Measurements from ENCODE around the gene DLG2. TPM values are rescaled to one million over a fixed set of nuclear protein-coding genes. Genes with fewer than 3 reads are reported as not detected.
A peak's percentile ranks its signal among the peaks of the same experiment; 100 is the strongest.

The DLG2 gene
- polyA plus RNA-seq, 3 donors = 9.9 to 11.8 (median 10.1) TPM

DNA sequence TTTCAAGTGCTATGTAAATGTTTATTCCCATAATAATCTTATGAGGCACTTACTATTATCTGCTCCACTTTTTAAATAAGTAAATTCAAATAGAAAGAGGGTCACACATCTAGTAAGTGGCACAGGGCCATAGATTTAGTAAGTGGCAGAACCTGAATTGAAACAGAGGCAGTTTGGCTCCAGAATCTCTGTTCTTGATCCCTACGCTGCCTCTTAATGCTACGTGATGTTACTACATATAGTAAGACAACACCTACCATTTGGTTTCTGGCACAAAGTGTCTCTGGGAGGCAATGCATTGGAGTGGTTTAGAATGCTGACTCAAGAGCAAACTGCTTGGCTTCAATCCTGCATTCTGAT is 1018.3 kb downstream of the DLG2 start:
- no peak for DNase-seq (ENCODE audit: extremely low read depth in 1 of 11, low read depth in 9 of 11, low spot score in 4 of 11)

DNA sequence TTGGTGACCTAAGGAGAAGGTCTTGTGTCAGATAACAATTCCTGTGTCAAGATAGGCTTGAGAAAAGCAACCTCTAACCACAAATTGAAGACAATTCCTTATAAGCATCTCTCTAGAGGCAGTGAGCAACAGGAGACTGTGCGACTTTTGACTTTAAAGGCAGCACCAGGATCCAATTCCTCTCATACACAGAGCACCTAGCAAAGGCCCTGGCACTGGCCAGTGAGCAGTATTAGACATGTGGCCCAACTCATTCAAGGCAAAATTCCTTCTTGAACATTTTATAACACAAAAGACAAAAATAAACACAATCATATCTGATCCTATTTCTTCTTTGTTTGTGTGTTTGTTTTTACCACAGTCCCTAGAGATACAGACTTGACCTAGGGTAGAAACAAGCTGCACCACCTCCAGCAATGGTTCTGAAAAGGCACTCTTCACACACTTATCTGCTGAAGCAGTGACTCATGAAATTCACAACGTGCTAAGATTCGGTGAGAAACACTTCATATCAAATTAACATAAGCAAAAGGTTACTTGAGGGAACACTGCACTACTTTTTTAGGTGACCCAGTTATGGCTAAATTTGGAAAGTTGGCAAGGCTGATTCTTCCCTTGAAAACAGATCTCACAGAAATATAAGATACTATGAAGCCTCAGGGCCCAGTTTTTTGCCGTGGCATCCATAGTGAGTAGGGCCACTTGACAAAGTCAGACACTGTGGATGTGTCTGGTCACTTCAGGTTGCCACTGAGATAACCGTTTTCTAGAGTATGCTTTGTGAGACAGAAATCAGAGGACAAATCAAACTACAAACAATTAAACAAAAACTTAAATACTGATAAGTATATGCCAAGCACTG is 1018.9 kb downstream of the DLG2 start:
- DNase-seq (ENCODE audit: extremely low read depth in 1 of 11, low read depth in 9 of 11, low spot score in 4 of 11) = no peak

DNA sequence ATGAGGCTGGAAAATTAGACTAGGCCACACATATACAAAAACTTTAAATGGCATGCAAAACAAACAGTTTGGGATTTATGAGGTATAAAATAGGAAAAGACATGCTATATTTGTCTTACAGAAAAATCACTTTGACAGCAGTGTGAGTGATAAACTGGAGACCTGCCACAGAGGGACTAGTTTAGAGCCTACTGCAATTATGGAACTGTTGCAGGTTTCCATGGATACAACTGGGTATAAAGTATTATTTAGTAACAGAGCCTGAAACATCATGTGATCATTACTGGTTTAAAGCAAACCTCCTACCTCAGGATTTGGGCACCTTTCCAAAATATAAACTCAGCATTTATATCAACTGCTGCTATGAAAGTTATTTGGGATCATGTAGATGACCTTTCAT is 1032.5 kb downstream of the DLG2 start:
- no peak for DNase-seq (ENCODE audit: extremely low read depth in 1 of 11, low read depth in 9 of 11, low spot score in 4 of 11)

DNA sequence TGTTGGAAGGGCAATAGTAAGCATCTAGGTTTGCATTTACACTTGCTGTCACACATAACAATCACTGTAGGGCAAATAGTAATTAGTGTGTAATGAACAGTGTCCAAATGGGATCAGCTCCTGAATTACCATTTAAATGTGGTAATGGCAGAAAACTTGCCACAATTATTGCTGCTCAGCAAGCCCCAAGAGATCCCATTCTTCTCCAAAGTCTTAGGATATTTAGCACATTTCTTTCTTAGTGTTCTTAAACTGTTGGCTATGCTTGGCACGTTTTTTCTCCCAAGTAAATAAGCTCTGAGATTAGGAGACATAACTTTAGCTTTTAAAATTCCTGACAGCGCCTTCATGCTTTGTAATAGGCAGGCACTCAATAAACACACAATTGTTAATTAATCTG is 1037.0 kb downstream of the DLG2 start:
- DNase-seq (ENCODE audit: extremely low read depth in 1 of 11, low read depth in 9 of 11, low spot score in 4 of 11) = no peak

DNA sequence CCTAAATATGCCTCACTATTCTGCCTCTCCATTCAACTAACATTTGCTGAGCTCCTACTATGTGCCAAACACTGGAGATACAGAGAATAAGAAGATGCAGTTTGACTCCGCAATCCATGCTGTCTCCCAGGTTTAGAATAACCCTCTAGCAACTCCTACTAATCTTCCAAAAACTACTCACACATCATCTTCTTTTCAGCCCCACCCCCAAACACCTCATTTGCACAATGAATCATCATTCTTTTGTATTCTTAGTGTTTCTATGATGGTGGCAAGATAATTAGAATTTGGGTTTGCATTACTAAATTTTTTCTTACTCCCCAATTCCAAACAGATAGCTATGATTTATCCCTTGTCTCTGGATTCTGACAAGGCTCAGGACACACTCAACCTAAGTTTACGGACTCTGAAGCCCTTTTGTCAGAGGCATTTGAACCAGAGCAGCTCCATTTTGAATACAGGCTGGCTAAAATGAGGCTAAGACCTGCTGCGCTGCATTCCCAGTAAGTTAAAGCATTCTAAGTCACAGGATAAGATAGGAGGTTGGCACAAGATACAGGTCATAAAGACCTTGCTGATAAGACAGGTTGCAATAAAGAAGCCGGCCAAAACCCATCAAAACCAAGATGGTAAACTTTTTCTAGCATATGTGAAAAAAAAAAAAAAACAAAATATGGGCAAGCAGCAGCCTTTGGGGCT is 1038.9 kb downstream of the DLG2 start:
- no peak for DNase-seq (ENCODE audit: extremely low read depth in 1 of 11, low read depth in 9 of 11, low spot score in 4 of 11)

DNA sequence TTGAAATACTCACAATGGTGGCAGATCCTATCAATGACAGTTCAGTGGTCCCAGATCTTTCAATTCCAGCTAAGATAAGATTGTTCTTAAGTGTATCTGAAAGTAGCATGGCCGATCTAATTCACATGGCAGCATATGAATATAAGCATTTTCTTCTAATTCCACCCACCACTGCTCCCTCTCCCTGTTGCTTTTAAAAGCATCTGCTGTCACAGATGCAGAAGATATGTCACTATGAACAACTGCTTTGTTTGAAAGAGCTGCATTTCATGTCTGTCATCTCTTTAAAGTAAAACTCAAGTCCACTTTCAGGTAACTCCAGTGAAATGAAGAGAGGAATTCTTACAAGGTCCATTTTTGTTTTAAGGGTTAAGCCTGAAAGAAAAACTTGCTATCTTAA is 1044.0 kb downstream of the DLG2 start:
- DNase-seq (ENCODE audit: extremely low read depth in 1 of 11, low read depth in 9 of 11, low spot score in 4 of 11) = no peak

DNA sequence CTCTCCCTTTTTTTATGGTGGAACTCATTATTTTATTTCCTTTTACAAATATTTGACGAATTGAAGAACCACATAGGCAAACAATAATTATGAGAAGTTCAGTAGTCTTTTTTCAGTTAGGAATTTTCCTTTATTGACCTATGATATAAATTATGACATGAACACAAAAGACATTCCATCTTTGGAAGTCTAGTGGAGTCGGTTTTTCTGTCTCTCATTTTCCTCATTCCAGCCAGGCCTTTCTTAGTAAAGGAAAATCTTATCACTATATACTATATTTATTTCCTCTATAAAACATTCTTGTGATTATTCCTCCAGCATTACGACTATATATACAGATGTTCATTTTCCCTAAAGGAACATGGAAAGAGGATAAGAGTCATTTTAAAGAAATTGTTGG is 1046.1 kb downstream of the DLG2 start:
- no peak for DNase-seq (ENCODE audit: extremely low read depth in 1 of 11, low read depth in 9 of 11, low spot score in 4 of 11)

DNA sequence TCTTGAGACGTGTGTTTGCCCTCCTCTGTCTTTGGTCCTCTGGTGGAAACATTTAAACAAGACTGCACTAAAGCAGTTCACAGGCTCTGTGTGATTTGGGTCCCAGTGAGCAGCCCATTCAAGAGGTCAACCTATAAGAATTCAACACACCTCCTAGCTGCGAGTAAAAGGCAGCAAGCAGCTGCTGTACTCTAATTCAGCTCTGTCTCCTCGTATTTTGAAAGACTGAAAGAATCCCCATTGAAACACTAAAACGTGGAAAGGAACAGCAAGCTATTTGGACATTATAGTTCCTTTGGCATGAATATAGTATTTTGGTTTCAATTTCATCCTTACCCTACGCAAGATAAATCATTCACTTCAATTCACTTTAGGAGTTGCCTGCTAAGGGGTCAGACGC is 1046.7 kb downstream of the DLG2 start:
- DNase-seq (ENCODE audit: extremely low read depth in 1 of 11, low read depth in 9 of 11, low spot score in 4 of 11) = no peak

DNA sequence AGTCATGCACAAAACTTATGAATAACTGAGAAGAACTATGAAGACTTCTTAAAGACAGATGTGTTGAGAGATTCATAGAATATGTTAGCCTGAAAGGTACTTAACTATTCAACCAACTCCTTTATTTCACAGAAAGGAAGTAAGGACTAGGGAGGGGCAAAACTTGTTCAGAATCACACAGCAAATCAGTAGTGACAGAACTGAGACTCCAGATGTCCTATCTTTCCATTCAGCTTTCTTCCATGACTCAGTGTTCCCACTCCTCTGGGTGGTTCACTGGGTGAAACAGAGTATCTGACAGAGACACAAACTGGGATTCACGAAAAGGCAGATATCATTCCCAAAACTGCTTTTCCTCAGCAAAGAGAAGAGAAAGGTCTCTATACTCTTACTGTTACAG is 1053.3 kb downstream of the DLG2 start:
- DNase-seq (ENCODE audit: extremely low read depth in 1 of 11, low read depth in 9 of 11, low spot score in 4 of 11) = no peak

DNA sequence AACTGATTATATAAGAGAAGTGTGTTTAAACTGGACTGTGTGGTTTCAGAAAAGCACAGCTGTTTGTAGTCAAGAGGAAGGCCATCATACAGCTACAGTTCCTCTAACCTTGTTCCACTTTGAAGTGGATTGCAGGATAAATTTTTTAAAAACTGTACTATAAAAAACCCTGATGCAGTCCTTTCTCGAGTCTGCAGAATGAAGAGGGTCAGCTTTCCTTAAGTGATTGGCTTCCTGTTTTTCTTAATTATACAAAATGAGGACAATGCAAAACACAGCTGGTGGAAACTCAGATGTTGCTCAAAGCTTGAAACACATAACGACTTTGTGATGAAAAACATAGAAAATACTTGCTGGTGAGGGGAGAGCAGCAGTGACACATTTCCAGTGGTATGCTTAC is 1060.5 kb downstream of the DLG2 start:
- peak in 5 of 11 donors; percentile 12 to 35 (median 20) for DNase-seq (ENCODE audit: extremely low read depth in 1 of 11, low read depth in 9 of 11, low spot score in 4 of 11)

DNA sequence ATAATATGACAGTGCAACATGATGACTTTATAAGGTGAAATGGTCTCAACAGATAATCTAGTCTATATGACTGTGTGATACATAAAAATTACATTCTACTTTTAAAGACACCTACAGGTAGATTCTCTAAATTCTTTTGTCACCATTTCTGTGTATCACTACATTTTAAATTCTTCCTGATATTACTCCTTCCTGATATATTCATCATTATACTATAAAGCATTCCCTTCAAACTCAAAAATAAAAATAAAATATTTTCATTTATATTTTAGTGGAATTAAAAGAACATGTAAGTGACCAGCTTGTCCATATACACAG is 1062.3 kb downstream of the DLG2 start:
- no peak for DNase-seq (ENCODE audit: extremely low read depth in 1 of 11, low read depth in 9 of 11, low spot score in 4 of 11)

DNA sequence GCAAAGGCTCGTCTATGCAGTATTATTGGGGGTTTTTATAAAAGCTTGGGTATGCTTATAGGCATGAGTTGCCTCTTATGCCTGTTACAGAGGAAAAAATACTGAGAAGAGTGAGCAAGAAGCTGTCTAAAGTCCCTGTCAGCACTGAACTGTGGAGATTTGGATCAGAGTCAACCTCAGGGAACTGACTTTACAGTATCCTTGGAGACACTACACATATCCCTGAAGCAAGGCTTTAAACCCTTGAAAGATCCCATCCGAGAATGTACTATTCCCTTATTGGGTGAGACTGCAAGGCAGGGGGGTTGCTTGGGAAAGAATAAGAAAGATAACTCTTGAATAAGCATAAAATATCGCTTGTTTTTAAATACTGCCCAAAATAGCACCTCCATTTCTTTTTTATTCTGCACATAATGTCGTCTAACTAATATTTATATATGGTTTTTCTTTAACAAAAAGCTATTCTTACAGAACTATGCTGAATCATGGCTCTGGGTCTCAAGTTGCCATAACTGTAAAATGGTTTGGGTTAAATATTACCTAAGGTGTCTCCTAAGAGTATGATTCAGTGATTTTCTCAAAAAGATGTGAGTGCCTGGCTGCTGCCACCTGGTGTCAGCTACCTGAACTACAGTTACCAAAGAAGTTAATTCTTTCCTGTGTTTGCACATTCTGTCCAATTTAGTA is 1062.8 kb downstream of the DLG2 start:
- peak in 4 of 11 donors; percentile 22 to 38 (median 29) for DNase-seq (ENCODE audit: extremely low read depth in 1 of 11, low read depth in 9 of 11, low spot score in 4 of 11)

DNA sequence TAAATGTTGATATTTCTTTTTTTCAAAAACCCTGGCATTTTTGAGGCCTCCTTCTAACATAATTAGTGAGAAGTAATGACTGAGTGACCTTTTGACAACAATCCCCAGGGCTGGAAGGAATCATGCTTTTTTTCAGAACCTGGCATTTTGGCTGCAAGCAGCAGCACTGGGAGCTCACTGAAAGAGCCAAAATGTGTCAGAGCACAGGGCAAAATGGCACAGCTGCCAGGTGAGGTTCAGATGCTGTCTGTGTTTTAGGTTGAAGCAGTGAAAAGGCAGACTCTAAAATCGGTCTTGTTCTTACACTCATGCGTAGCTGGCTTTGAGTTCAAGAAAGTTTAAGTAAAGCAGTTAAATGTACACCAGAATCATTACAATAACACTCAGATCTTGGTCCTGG is 1063.8 kb downstream of the DLG2 start:
- no peak for DNase-seq (ENCODE audit: extremely low read depth in 1 of 11, low read depth in 9 of 11, low spot score in 4 of 11)

DNA sequence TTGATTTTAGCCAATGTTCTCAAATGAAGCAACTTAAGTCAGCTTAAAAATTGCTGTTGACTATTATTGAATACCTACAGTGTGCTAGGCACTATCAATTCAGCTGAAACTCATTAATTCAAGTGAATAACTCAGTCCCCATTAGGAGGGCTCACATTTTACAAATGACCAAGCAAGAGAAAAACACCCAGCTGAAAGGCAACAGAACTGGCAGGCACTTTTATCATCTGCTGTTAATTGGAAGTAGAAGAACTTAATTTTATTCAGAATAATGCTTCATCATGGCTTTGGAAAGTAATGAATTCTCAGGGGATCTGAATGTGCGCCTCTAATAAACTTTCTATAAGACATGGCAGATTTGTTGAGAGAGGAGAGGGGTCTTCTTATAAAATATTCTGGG is 1066.9 kb downstream of the DLG2 start:
- no peak for DNase-seq (ENCODE audit: extremely low read depth in 1 of 11, low read depth in 9 of 11, low spot score in 4 of 11)

DNA sequence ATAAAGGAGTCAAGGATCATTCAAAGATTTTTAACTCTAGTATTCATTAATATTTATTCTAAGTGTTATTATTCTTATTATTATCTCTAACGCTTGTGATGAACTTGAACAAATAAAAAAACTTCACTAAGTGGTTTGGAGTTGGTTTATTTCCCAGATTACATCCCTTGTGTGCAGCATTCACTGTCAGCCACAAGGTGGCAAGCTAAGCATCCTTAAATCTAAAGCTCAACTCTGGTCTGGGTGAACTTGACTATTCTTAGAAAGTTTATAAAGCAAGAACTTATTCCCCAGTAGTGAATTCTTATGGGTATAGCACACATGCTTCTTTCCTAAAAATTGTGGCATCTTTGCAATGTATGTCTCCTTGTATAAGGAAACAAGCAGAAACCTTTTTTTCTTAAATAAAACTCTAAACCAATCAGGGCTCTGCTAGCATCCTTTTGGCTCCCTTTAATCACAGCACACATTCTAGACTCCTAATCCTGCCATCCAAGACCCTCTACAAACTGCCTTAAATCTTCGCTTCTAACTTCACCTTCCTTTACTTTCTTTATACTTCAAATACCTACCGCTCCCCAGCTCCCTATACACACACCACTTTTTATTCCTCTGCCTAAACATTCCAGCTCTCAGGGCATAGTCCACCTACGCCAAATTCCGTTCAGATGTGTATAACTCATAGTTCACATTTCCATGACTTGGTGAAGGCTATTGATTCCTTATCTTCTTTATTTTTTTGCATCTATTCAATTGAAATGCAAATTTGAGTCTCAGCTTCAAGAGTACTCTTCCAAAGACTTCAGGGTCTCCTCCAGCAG is 1068.8 kb downstream of the DLG2 start:
- peak in 7 of 11 donors; percentile 24 to 55 (median 30) for DNase-seq (ENCODE audit: extremely low read depth in 1 of 11, low read depth in 9 of 11, low spot score in 4 of 11)

DNA sequence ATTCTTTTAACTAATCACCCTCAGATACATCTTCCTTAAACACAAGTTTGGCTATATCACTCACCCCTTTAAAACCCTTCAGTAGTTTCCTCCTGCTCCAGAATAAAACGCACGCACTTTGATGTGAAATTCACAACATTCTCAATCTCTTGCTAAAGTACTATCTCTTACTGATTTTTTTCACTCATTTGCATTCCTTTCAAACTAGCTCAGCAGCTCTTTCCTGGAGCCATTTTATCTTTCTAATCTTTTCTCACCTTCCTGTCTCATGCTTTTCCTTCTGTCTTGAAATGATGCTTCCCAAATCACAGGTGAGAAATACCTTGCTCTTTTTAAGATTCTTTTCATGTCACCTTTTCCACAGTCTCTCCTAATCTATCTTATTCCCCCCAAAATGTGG is 1074.4 kb downstream of the DLG2 start:
- no peak for DNase-seq (ENCODE audit: extremely low read depth in 1 of 11, low read depth in 9 of 11, low spot score in 4 of 11)

DNA sequence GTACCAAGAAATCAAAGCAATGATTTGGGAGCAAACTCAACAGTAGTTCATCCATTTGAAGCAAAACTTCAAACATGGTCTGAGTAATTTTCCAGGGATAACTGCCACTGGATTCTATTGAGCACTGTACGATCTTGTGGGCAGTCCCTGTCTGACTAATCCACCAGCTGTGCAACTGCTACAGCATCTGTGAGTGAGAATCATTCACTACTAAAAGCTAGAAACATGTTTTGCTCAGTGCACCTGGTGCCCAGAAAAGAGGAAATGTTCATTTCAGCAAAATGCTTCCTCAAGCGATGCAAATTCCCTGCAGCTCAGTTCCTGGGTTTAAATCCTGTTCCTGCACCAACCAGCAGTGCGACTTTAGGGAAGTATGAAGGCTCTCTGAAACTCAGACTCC is 1077.9 kb downstream of the DLG2 start:
- DNase-seq (ENCODE audit: extremely low read depth in 1 of 11, low read depth in 9 of 11, low spot score in 4 of 11) = no peak

DNA sequence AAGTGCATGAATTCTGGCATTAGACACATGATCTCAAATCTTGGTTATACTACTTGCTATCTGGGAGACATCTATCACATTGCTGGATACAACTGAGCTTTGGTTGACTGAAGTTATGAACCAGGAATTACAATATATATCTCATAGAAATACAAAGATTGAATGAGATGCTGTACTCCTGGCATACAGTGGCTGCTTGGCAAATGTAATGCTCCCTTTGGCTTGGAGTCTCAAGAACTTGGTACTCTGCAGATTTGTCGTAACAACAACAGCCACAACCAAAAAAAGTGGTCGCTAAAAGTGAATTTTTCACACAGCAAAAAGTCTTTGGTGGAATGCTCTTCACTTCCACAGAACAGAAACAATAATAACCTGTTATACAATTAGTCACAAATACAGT is 1082.6 kb downstream of the DLG2 start:
- DNase-seq (ENCODE audit: extremely low read depth in 1 of 11, low read depth in 9 of 11, low spot score in 4 of 11) = no peak

DNA sequence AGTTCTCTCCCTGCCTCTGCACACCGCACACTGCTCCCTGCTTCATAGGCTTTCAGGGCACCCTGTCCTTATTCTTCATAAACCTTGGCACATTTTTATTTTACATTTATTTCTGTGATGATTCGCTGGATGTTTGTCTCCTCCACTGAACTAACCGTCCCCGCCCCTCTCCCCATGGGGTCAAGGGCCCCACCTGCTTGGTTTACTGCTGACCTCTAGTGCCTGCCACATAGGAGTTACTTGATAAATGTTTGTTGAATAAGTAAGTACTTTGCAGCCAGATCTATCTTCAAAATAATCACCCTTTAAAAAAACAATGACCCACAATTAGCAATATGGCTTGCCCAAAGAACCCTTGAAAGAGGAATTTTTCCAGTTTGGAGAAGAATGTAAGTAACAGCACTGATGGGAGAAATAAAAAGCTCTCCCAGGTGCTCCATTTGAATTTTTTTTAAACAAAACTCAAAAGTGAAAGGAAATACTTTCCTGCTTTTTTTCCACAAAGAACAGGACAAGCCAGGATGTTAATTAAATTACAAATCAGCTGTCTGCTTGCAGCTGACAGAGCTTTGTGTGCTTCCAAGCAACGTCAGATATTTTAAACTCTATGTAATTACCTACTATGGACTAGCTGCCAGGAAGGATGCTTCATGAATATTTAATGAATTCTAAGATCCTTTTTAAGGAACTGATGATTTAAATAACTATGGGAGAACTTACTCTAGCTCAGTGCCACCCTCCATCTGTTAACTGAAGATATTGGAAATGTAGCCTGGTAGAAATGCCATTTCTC is 1083.6 kb downstream of the DLG2 start:
- DNase-seq (ENCODE audit: extremely low read depth in 1 of 11, low read depth in 9 of 11, low spot score in 4 of 11) = no peak
